Measurements from ENCODE around the gene DNAJB13. TPM values are rescaled to one million over a fixed set of nuclear protein-coding genes. Genes with fewer than 3 reads are reported as not detected.
"Not testable (repeated sequence)": the region's sequence is repeated elsewhere in the genome, so short reads cannot be mapped to it uniquely, and the experiment has no call there.

DNAJB13 gene
- total and polyA plus RNA-seq, 2 donors (not counting 1 experiment from before 2014, with no cell fraction given): 0.15 to 0.27 TPM

- peaks cover 40% of the 10 kb centered on the region for H3K79me2 ChIP-seq (ENCODE audit: control insufficient read depth, insufficient read depth, low read length)
- Mint-ChIP-seq H3K27ac (peak overlapping the region; percentile 99), H3K27me3 (no peaks in the 10 kb centered on the region), H3K4me1 (peaks cover 49% of the 10 kb centered on the region), H3K4me3 (peak overlapping the region; percentile 99), H3K9me3 (ENCODE audit: insufficient read depth) (no peaks in the 10 kb centered on the region)
- intact Hi-C loops (cut with micrococcal nuclease): loop anchor here (2.0 to 5.0 kb wide), 3 partner anchors 187 to 1762 kb away; partner anchors contain the start of genes C2CD3, INPPL1, PGM2L1 and PPME1
- ATAC-seq (ENCODE audit: low read depth) (no peak), DNase-seq (no peak)
- H2AFZ ChIP-seq (ENCODE audit: insufficient read depth, low read depth, low read length, poor library complexity, severe bottlenecking): peak overlapping the region; percentile 80
- H3K27ac ChIP-seq (ENCODE audit: low read length in 2 of 2): peak overlapping the region; percentile 94 to 99
- H3K9ac ChIP-seq (ENCODE audit: low read length): peak overlapping the region; percentile 97
- POLR2A ChIA-PET: interaction anchor here (3.8 to 8.8 kb wide), 5 partner anchors 10 to 37 kb away, joined by 28 to 155 read pairs (median 63); no protein-coding TSS in a partner anchor
- H3K9me3 ChIP-seq (ENCODE audit: control extremely low read depth in 1 of 3, control insufficient read depth in 2 of 3, insufficient read depth in 1 of 3, low read length in 2 of 3): no peaks in the 10 kb centered on the region
- peaks cover 33 to 49% of the 10 kb centered on the region in 2 donors for H3K4me1 ChIP-seq (ENCODE audit: control insufficient read depth in 2 of 2, insufficient read depth in 2 of 2, low read length in 2 of 2)
- WGBS (ENCODE audit: insufficient coverage): 73% methylated on average over 12 of the region's 18 CpGs
- TF ChIP-seq EZH2 (IDR thresholded peaks at IDR 0.05; ENCODE audit: borderline replicate concordance, insufficient read depth, low read depth, low read length, poor library complexity, severe bottlenecking) (no peak), CTCF (IDR thresholded peaks at IDR 0.05) (no peak)
- CTCF ChIA-PET: interaction anchor here (0.6 to 7.4 kb wide), 5 partner anchors 11 to 82 kb away, joined by 3 to 97 read pairs (median 4); no protein-coding TSS in a partner anchor
- H3K36me3 ChIP-seq (replicated peaks in 1 of 2; ENCODE audit: control extremely low read depth in 1 of 2, control insufficient read depth in 1 of 2, extremely low read depth in 1 of 2, insufficient read depth in 2 of 2, low read length in 1 of 2): peaks cover 7 to 26% of the 10 kb centered on the region in 2 experiments
- peak overlapping the region; percentile 96 for H3K4me2 ChIP-seq (replicated peaks; ENCODE audit: low read depth, low read length, poor library complexity, severe bottlenecking)
- H4K20me1 ChIP-seq (ENCODE audit: control insufficient read depth, insufficient read depth, low read length, poor library complexity, severe bottlenecking): peaks cover 26% of the 10 kb centered on the region
- H3K4me3 ChIP-seq (ENCODE audit: control extremely low read depth in 1 of 5, extremely low read depth in 1 of 5, insufficient read depth in 1 of 5, low read depth in 2 of 5, low read length in 4 of 5): peak overlapping the region; percentile 5 to 100 (median 96)
- H3K27me3 ChIP-seq (replicated peaks in 1 of 4; ENCODE audit: control extremely low read depth in 1 of 4, control insufficient read depth in 3 of 4, insufficient read depth in 4 of 4, low read length in 3 of 4): no peaks in the 10 kb centered on the region
Observed at GRCh38 chr11:73983741-73984538, 33.1 kb downstream of the DNAJB13 start.

GRCh38 chr11:73985661-73986060 lies 34.8 kb downstream of the DNAJB13 start:
- H3K4me2 ChIP-seq (replicated peaks; ENCODE audit: low read depth, low read length, poor library complexity, severe bottlenecking); intact Hi-C loops (cut with micrococcal nuclease); H3K27ac ChIP-seq (ENCODE audit: low read length in 2 of 2); H3K27me3 Mint-ChIP-seq; H3K27me3 ChIP-seq (replicated peaks in 1 of 4; ENCODE audit: control extremely low read depth in 1 of 4, control insufficient read depth in 3 of 4, insufficient read depth in 4 of 4, low read length in 3 of 4); H3K27ac Mint-ChIP-seq; H3K4me3 Mint-ChIP-seq; H3K4me3 ChIP-seq (ENCODE audit: control extremely low read depth in 1 of 5, extremely low read depth in 1 of 5, insufficient read depth in 1 of 5, low read depth in 2 of 5, low read length in 4 of 5); H3K9ac ChIP-seq (ENCODE audit: low read length); H3K9me3 Mint-ChIP-seq (ENCODE audit: insufficient read depth); H2AFZ ChIP-seq (ENCODE audit: insufficient read depth, low read depth, low read length, poor library complexity, severe bottlenecking); H3K9me3 ChIP-seq (ENCODE audit: control extremely low read depth in 1 of 3, control insufficient read depth in 2 of 3, insufficient read depth in 1 of 3, low read length in 2 of 3); ATAC-seq (ENCODE audit: low read depth); DNase-seq: not testable (repeated sequence)
- 100% methylated on average over 3 of the region's 4 CpGs for WGBS (ENCODE audit: insufficient coverage)
- ChIA-PET CTCF (interaction anchor here (2.3 kb wide), 1 partner anchor 12 kb away, joined by 6 read pairs; no protein-coding TSS in a partner anchor), POLR2A (interaction anchor here (8.8 kb wide), 1 partner anchor 15 kb away, joined by 155 read pairs; no protein-coding TSS in a partner anchor)
- H3K4me1 ChIP-seq (ENCODE audit: control insufficient read depth in 2 of 2, insufficient read depth in 2 of 2, low read length in 2 of 2): peaks cover 20 to 36% of the 10 kb centered on the region in 2 donors
- H4K20me1 ChIP-seq (ENCODE audit: control insufficient read depth, insufficient read depth, low read length, poor library complexity, severe bottlenecking): peaks cover 20% of the 10 kb centered on the region
- H3K4me1 Mint-ChIP-seq: peaks cover 37% of the 10 kb centered on the region
- H3K36me3 ChIP-seq (replicated peaks in 1 of 2; ENCODE audit: control extremely low read depth in 1 of 2, control insufficient read depth in 1 of 2, extremely low read depth in 1 of 2, insufficient read depth in 2 of 2, low read length in 1 of 2): peaks cover 5 to 11% of the 10 kb centered on the region in 2 experiments
- H3K79me2 ChIP-seq (ENCODE audit: control insufficient read depth, insufficient read depth, low read length): peaks cover 28% of the 10 kb centered on the region
